ENCODE results near the gene RAB21. TPM values are rescaled to one million over a fixed set of nuclear protein-coding genes. Genes with fewer than 3 reads are reported as not detected.

The RAB21 gene
- total and polyA plus RNA-seq, 2 experiments from 2014 or later: 26.6 to 38.8 TPM

DNA sequence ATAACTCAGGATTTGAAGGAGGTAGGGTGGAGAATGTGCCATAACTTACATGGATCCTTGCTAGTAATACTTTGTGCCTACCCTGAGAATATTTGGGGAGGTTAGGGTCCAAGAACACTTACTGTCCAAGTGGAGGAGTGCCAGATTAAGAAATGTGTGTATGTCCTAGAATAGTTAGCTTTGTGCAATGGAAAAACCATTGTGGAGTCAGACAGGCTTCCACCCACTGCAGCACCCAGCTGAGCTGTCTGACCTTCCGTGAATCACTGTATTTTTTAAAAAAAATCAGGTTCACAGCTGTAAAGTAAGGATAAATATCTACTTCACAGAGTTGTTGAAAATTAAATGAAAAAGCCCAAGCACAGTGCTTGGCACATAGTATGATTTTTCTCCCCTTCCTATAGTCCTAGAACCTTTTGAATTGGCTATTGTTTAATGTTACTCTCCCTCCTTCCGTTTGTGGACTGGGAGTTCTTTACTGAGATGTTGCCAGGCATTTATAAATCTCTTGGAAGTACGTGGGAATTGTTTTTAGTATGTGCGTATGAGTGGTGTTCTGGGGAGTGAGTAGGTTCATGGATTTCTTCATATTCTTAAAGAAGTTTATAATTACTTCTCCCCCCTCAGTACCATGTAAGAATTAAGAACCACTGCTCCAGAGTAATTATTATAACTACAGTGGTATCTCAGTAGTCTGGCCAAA is 9.2 kb downstream of the RAB21 start:
- Histone ChIP-seq H3K4me1 (ENCODE audit: insufficient read depth) (peaks cover 6% of the 10 kb centered on the region; the same call in 1 of the 2 replicates), H3K4me3 (no peak overlapping the region), H3K27ac (peak overlapping the region; percentile 22; the same call in 1 of the 2 replicates), H3F3A (ENCODE audit: insufficient read depth) (no peaks in the 10 kb centered on the region), H3K9me2 (ENCODE audit: insufficient read depth) (no peaks in the 10 kb centered on the region), H3K9me3 (ENCODE audit: low read depth) (no peaks in the 10 kb centered on the region), H3K9ac (no peak overlapping the region), H3K4me2 (ENCODE audit: unreplicated experiment) (peak overlapping the region; percentile 1), H4K20me1 (ENCODE audit: insufficient read depth) (peaks cover 17% of the 10 kb centered on the region), H3K79me2 (ENCODE audit: insufficient read depth) (peaks cover 100% of the 10 kb centered on the region), H2AFZ (no peak overlapping the region), H3K27me3 (replicated peaks; ENCODE audit: insufficient read depth) (no peaks in the 10 kb centered on the region), H3K36me3 (ENCODE audit: low read depth) (peaks cover 14% of the 10 kb centered on the region)
- no peak for TF ChIP-seq EZH2phosphoT487 (IDR thresholded peaks at IDR 0.05; ENCODE audit: insufficient read depth, low read depth)
- in situ Hi-C loops (cut with MboI): no loop called here
- peak; percentile 48 for DNase-seq
- 97% methylated on average over 4 of the region's 4 CpGs for WGBS, 2 experiments (ENCODE audit: low coverage in 1 of 2, low lambda C conversion rate in 2 of 2, missing lambda C conversion rate in 2 of 2)

GRCh38 chr12:71764587-71765321 is 10.1 kb downstream of the RAB21 start:
- H3K9ac ChIP-seq: no peak overlapping the region
- no peak for DNase-seq
- no peak overlapping the region for H2AFZ ChIP-seq
- no peaks in the 10 kb centered on the region for H3K9me2 ChIP-seq (ENCODE audit: insufficient read depth)
- WGBS, 2 experiments (ENCODE audit: low coverage in 1 of 2, low lambda C conversion rate in 2 of 2, missing lambda C conversion rate in 2 of 2): 91 to 93% methylated on average over 6 of the region's 6 CpGs
- H3K36me3 ChIP-seq (ENCODE audit: low read depth): peaks cover 5% of the 10 kb centered on the region; the same call in 1 of the 2 replicates
- H3K27ac ChIP-seq: no peak overlapping the region
- H3K4me3 ChIP-seq: no peak overlapping the region
- no peak for TF ChIP-seq EZH2phosphoT487 (IDR thresholded peaks at IDR 0.05; ENCODE audit: insufficient read depth, low read depth)
- H3K79me2 ChIP-seq (ENCODE audit: insufficient read depth): peaks cover 100% of the 10 kb centered on the region
- no peak overlapping the region for H3K4me2 ChIP-seq (ENCODE audit: unreplicated experiment)
- no peaks in the 10 kb centered on the region for H3K27me3 ChIP-seq (replicated peaks; ENCODE audit: insufficient read depth)
- H4K20me1 ChIP-seq (ENCODE audit: insufficient read depth): peaks cover 17% of the 10 kb centered on the region
- peaks cover 6% of the 10 kb centered on the region; the same call in 1 of the 2 replicates for H3K4me1 ChIP-seq (ENCODE audit: insufficient read depth)
- no peaks in the 10 kb centered on the region for H3K9me3 ChIP-seq (ENCODE audit: low read depth)
- H3F3A ChIP-seq (ENCODE audit: insufficient read depth): no peaks in the 10 kb centered on the region
- in situ Hi-C loops (cut with MboI): no loop called here

GRCh38 chr12:71766202-71766601 is 11.5 kb downstream of the RAB21 start:
- no peaks in the 10 kb centered on the region for H3K9me2 ChIP-seq (ENCODE audit: insufficient read depth)
- DNase-seq: no peak
- WGBS, 2 experiments (ENCODE audit: low coverage in 1 of 2, low lambda C conversion rate in 2 of 2, missing lambda C conversion rate in 2 of 2): 73 to 78% methylated on average over 2 of the region's 2 CpGs
- in situ Hi-C loops (cut with MboI): no loop called here
- no peaks in the 10 kb centered on the region for H3F3A ChIP-seq (ENCODE audit: insufficient read depth)
- H3K9me3 ChIP-seq (ENCODE audit: low read depth): no peaks in the 10 kb centered on the region
- H2AFZ ChIP-seq: no peak overlapping the region
- peaks cover 100% of the 10 kb centered on the region for H3K79me2 ChIP-seq (ENCODE audit: insufficient read depth)
- H4K20me1 ChIP-seq (ENCODE audit: insufficient read depth): peaks cover 17% of the 10 kb centered on the region
- TF ChIP-seq EZH2phosphoT487 (IDR thresholded peaks at IDR 0.05; ENCODE audit: insufficient read depth, low read depth) (no peak), EZH2 (IDR thresholded peaks at IDR 0.05; ENCODE audit: insufficient read depth, poor library complexity, severe bottlenecking) (no peak)
- H3K36me3 ChIP-seq (ENCODE audit: low read depth): peaks cover 5% of the 10 kb centered on the region
- H3K4me3 ChIP-seq: no peak overlapping the region
- peaks cover 6% of the 10 kb centered on the region; the same call in 1 of the 2 replicates for H3K4me1 ChIP-seq (ENCODE audit: insufficient read depth)
- no peak overlapping the region for H3K9ac ChIP-seq
- H3K27me3 ChIP-seq (replicated peaks; ENCODE audit: insufficient read depth): no peaks in the 10 kb centered on the region
- no peak overlapping the region for H3K4me2 ChIP-seq (ENCODE audit: unreplicated experiment)
- no peak overlapping the region for H3K27ac ChIP-seq

GRCh38 chr12:71767183-71767582 is 12.5 kb downstream of the RAB21 start:
- Histone ChIP-seq H3F3A (ENCODE audit: insufficient read depth) (no peaks in the 10 kb centered on the region), H3K4me3 (no peak overlapping the region), H3K36me3 (ENCODE audit: low read depth) (peaks cover 11% of the 10 kb centered on the region; the same call in 1 of the 2 replicates), H4K20me1 (ENCODE audit: insufficient read depth) (peaks cover 17% of the 10 kb centered on the region), H3K4me1 (ENCODE audit: insufficient read depth) (peaks cover 6% of the 10 kb centered on the region; the same call in 1 of the 2 replicates), H3K9ac (no peak overlapping the region), H3K4me2 (ENCODE audit: unreplicated experiment) (no peak overlapping the region), H3K9me3 (ENCODE audit: low read depth) (no peaks in the 10 kb centered on the region), H3K27me3 (replicated peaks; ENCODE audit: insufficient read depth) (no peaks in the 10 kb centered on the region), H3K9me2 (ENCODE audit: insufficient read depth) (no peaks in the 10 kb centered on the region), H3K27ac (no peak overlapping the region), H2AFZ (no peak overlapping the region), H3K79me2 (ENCODE audit: insufficient read depth) (peaks cover 100% of the 10 kb centered on the region)
- in situ Hi-C loops (cut with MboI): no loop called here
- TF ChIP-seq EZH2 (IDR thresholded peaks at IDR 0.05; ENCODE audit: insufficient read depth, poor library complexity, severe bottlenecking) (no peak), EZH2phosphoT487 (IDR thresholded peaks at IDR 0.05; ENCODE audit: insufficient read depth, low read depth) (no peak)
- no peak for DNase-seq
- WGBS, 2 experiments (ENCODE audit: low coverage in 1 of 2, low lambda C conversion rate in 2 of 2, missing lambda C conversion rate in 2 of 2): 92 to 94% methylated on average over 5 of the region's 5 CpGs
